Esophagus mucosa (tissue), 1 donor: ENCODE measurements around the gene TANGO6. TPM values are rescaled to one million over a fixed set of nuclear protein-coding genes. Genes with fewer than 3 reads are reported as not detected.

Source experiments
- ATAC-seq: fragments of 200-7000 bp; cut with Tn5 transposase; one replicate; pipeline ENCODE4 v1.9.1; 2020
- total RNA-seq: library from RNA; stranded (reverse); gene quantifications from one replicate; pipeline ENCODE4 v1.2.4, GENCODE V29; 2023
- donor health status: DM: yes; HTN: yes; CAD: no.

TANGO6 gene
- total RNA-seq, 1 donor from 2014 or later = 12.8 TPM

DNA sequence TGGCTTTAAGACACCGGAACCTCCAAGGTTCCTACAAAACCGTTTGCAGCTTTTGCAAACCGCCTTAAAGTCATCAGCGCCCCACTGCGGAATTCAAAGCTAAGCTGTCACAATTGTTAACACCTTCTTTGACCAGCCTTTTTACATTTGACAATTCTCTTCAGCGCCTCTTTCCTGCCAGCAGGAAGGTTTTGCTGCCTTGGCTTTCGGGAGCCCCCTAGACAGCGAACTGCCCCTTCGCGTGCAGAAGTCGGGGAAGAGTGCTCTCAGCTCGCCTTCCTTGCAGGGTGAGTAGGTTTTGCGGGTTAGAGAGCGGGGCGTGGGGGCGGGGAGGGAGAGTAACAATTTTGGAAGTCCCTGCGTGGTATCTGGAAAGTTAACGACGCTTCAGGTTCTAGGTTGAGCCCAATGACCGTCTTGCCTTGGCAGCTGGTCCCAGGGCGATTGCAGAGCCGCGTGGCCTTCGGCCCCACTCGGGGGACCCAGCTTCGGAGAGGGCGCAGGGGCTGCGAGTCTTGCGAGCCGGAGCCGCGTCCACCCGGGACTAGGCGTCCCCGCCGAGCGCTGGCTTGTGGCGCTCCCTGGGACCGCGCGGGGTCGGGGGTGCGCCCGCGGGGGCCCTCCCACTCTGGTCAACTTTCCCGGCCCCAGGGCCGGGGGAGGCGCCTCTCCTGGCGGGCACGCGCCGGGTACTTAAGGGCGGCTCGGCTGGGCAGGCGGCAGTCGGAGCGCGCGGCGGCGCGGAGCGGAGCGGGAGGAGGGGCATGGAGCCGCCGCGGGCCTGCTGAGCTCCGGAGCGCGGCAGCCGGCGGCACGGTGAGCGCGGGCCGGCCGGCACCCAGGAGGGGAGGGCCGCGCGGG is 262.4 kb downstream of the TANGO6 start, which contains the start of gene HAS3:
TSS of gene HAS3 (plus strand) at position 153 of the 861 bp plus-strand sequence. CDS start 3,743 bp downstream, outside the sequence.
- peak; percentile 59 for ATAC-seq

DNA sequence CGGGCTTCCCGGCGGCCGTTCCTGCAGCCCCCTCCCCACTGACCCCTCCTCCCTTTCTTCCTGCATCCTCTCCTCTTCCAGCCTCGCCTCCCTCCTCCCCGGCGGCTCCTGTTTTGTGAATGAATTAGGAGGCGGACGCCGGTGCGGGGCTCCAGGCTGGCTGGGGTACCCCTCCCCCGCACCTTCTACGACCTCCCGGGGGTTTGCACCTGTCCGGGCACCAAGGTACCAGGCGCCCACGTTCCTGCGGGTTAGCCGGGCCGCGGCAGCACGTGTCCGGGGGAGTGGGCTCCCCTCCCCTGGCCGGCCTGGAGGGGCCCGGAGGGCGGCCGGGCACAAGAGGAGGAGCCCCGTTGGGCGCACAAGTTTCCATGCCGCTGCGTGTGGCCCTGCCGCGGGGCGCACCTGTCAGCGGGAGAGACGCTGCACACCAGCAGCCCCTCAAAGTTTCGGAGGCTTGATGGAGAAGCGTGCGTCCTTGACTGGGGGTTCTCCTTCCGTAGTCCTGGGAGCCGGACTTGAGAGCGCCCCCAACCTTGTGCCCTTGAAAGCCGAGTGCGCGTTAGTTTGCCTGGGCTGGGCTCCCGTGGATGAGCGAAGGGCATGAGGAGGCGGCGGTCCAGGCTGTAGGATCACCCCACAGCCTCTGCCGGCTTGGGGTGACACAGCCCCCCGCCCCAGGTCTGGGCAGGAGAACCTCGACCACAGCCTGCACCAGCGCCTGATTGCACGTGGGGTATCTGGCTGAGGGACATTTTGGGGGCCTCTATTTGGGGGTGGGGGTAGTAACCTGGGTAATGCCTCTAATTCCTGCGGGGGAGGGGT is 263.4 kb downstream of the TANGO6 start:
- peak; percentile 12 for ATAC-seq

DNA sequence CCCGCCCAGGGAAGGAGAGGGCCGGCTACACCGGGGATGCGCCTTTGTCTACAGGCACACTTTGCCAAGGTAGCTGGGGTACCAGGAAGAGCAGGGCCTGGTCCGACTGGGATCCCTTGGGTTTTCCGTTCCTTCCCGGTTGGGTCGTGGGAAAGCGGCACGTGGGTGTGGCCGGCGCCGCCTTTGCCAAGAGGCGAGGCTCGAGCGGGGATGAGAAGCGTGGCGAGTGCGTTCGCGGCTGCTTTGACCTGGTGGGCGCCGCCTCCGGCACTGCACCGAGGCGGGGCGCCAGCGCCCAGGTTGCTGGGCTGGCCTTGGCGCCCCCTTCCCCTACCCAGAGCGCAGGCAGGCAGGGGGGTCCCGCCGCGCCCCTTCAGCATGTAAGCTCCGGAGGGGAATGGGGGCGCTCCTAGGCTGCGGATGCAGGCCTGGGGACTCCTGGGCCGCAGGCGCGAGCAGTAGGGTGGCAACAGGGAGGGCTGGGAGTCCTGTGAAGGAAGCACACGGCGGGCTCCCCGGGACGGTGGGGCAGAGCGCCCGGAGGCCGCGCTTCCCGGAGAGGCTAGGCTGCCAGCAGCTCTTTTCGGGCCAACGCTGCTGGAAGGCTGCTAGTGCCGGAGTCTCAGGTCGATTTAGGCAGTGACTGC is 264.1 kb downstream of the TANGO6 start:
- peak; percentile 27 for ATAC-seq

DNA sequence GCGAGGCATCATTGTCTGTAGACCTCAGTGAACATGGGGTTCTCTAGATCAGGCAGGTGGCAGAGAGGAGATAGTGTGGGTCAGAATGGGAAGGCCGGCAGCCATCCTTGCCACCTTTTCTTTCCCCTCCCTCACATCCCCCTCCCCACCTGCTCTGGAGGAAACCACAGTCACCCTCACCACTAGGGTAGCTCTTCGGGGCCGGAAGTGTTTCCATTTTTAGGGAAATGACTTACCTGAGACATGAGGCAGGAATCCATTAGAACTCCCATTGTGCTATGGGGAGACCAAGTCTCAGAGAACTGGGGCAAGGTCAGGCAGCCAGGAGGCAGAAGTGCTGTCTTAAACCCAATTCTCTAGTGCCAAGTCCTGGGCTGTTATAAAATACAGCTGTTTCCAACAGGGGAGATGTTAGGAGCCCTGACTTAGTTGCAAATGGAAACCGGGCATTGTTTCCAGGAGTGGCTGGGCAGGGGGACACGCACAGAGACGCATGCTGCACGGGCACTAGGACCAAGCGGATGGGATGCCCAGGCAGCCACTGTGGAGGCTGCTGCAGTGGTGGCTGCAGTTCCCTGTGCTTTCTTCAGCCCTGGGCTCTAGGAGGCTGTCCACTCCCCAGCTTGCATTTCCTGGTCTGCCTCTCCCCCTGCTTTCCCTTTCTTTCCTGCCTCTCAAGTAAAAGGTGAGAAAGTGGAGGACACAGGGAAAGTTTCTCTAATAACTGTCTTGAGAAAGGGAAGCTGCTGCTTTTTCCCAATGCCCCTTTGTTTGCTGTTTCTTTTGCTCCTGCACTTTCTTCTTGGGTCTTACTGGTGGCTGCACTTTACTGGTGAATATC is 265.0 kb downstream of the TANGO6 start:
- ATAC-seq = no peak

DNA sequence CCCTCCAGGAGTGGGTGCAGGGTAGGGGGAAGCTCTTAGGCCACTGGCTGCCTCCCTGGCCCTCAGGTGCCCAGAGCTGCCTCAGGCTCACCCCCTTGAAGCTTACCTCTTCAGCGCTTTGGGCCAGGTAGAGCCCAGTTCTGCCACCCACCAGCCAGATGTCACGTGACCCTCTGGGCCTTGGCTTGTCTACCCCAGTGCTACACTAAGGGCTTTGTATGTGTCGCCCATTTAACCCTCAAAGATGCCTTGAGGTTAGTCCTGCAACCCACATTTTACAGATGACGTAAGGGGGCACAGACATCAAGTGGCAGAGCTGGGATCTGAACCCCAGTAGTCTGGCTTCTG is 265.5 kb downstream of the TANGO6 start:
- ATAC-seq = no peak

DNA sequence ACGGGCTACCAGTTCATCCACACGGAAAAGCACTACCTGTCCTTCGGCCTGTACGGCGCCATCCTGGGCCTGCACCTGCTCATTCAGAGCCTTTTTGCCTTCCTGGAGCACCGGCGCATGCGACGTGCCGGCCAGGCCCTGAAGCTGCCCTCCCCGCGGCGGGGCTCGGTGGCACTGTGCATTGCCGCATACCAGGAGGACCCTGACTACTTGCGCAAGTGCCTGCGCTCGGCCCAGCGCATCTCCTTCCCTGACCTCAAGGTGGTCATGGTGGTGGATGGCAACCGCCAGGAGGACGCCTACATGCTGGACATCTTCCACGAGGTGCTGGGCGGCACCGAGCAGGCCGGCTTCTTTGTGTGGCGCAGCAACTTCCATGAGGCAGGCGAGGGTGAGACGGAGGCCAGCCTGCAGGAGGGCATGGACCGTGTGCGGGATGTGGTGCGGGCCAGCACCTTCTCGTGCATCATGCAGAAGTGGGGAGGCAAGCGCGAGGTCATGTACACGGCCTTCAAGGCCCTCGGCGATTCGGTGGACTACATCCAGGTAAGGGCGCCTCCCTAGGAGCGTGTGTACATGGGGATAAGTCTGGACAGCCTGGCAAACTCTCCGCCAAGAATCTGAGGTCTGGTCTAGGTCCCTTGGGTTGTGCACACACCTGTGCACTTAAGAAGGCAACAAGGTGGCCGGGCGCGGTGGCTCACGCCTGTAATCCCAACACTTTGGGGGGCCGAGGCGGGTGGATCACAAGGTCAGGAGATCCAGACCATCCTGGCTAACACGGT is 266.3 kb downstream of the TANGO6 start:
- no peak for ATAC-seq

DNA sequence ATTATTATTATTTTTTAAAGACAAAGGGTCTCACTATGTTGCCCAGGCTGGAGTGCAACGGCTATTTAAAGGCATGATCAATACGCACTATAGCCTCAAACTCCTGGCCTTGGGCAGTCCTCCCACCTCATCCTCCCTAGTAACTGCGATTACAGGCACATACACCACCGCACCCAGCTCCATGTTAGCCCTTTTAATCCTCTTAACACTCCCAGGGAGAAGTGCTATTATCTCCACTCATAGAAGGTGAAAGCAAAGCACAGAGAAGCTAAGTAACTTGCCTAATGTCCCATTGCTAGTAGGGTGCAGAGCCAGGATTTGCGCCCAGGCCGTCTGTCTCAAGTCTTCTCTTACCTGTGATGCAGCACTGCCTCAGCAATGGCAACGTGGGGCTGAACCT is 267.1 kb downstream of the TANGO6 start:
- no peak for ATAC-seq

DNA sequence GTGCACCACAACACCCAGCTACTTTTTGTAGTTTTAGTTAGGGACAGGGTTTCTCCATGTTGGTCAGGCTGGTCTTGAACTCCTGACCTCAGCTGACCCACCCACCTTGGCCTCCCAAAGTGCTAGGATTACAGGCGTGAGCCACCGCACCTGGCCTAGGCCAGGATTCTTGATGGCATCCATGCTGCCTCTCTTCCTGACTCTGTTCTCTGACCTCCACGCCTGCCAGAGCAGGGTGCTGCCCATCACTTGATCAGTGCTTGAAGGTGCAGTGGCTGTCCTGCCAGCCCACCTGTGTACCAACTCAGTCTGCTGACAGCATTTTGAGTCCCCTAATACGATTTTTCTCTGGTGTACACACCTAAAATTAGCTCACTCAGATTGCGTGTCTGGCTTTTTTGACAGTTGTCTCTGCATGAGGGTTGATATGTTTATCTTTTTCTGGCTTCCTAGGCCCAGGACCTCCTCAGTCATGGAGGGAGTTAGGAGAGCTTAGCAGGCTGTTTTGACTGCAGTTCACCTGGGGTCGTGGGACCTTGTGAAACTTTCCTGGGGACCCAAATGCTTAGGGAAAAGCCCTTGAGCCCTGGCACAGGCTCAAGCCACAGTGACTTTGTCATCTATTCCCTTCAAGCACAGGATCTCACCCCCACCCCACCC is 268.0 kb downstream of the TANGO6 start:
- ATAC-seq = no peak

DNA sequence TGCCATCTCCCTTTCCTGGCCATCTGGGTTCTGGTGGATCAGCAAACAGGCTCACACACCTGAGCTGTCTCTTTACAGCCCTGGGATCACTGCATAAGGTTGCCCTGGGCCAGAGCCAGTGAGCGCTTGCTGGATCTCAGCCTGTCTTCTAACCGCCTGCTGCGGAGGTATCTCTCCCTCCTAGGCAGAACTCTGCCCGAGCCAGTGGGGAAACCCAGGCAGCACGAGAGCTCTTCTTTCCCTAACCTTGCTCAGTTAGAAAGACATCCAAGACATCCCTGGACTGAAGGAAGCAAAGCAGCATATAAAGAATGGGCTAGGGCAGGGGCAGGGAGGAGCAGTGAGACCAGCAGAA is 268.5 kb downstream of the TANGO6 start:
- peak; percentile 0 for ATAC-seq

DNA sequence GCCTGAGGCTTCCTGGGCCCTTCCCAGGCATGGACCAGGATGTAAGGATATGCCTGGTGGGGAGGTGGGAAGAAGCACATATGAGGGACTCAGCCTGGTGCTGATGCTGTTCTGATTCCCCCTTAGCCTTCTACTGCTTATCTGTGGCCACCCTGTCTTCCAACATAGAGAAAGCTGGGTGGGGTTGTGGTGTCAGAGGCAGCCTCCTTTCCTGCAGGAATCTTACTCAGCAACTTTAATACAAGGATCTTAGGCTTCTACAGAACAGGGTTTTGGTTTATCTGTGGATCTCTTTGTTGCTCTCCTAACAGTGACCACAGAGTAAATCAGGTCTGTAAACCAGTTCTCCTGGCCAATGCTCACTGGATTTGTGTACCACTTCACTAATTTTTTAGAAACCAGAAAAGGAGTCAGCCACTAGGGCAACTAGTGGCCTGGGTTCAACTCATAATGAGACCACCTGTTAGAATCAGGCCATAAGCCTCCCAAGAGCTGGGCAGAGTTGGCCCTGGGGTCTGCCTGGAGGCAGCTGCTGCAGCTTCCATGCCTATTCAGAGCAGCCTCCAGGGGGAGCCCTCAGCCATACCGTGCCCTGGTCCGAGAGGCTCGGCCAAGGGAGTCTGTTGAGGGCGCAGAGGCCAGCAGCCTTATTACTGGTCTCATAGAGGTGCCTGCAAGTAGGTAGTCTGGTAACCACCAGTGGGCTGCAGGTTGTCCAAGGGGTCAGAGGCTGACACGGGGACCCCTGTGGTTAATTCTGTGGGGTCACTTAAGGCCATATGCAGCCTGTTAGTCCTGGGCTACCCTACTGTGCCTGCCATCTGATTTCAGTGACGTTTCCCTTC is 269.2 kb downstream of the TANGO6 start:
- ATAC-seq = peak; percentile 30

DNA sequence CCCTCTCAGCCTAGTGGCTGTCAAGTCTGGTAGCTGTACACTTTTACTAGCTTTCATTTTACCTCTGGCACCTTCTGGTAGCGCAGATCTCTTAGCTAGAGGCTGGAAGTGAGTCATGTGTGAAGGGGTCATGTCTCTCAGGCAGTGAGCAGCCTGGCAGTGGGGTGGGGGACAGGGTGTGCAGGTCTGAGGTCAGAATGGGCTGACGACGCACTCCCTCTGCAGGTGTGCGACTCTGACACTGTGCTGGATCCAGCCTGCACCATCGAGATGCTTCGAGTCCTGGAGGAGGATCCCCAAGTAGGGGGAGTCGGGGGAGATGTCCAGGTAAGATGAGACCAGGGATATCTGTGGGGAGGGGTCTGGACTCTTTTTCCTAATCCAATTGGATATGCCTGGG is 269.9 kb downstream of the TANGO6 start:
- ATAC-seq = no peak

DNA sequence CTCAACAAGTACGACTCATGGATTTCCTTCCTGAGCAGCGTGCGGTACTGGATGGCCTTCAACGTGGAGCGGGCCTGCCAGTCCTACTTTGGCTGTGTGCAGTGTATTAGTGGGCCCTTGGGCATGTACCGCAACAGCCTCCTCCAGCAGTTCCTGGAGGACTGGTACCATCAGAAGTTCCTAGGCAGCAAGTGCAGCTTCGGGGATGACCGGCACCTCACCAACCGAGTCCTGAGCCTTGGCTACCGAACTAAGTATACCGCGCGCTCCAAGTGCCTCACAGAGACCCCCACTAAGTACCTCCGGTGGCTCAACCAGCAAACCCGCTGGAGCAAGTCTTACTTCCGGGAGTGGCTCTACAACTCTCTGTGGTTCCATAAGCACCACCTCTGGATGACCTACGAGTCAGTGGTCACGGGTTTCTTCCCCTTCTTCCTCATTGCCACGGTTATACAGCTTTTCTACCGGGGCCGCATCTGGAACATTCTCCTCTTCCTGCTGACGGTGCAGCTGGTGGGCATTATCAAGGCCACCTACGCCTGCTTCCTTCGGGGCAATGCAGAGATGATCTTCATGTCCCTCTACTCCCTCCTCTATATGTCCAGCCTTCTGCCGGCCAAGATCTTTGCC is 271.1 kb downstream of the TANGO6 start:
- no peak for ATAC-seq

DNA sequence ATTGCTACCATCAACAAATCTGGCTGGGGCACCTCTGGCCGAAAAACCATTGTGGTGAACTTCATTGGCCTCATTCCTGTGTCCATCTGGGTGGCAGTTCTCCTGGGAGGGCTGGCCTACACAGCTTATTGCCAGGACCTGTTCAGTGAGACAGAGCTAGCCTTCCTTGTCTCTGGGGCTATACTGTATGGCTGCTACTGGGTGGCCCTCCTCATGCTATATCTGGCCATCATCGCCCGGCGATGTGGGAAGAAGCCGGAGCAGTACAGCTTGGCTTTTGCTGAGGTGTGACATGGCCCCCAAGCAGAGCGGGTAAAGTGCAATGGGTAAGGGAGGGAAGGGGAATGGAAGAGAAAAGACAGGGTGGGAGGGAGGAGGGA is 271.6 kb downstream of the TANGO6 start:
- no peak for ATAC-seq

DNA sequence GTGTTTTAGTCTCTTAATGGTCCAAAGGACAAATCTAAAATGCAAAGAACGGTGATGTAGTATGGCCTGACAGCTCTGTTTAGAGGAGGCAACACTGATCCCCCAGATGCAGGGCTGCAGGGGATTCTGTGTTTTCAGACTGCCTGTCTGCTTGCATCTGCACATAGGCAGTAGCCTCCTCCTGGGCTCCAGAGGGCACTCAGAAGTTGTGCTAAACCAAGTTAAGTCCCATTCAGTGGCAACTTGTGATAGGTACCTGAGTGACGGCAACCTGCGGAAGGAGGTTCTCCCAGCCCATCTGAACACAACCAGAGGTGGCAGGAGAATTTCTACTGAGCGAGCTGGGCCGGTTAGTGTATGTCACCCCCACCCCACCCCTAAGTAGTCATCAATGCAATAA is 272.0 kb downstream of the TANGO6 start:
- ATAC-seq = no peak

DNA sequence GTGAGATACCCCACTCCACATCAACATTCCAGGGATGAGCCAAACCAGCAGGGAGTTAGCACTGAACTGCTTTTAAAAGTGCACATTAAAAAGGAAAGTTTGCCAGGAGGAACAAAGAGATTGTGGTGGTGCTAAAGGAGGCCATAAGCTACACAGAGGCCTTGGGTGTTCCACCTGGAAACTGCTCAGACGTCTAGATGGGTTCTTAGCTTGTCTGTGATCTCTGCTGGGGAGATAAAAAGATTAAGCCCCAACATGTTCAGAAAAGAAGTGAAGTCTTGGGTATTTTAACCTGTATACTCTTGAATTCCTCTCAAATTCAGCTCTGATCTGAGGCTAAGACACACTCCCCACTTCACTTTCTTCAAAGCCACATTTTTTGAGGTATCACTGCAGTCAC is 272.5 kb downstream of the TANGO6 start:
- no peak for ATAC-seq

DNA sequence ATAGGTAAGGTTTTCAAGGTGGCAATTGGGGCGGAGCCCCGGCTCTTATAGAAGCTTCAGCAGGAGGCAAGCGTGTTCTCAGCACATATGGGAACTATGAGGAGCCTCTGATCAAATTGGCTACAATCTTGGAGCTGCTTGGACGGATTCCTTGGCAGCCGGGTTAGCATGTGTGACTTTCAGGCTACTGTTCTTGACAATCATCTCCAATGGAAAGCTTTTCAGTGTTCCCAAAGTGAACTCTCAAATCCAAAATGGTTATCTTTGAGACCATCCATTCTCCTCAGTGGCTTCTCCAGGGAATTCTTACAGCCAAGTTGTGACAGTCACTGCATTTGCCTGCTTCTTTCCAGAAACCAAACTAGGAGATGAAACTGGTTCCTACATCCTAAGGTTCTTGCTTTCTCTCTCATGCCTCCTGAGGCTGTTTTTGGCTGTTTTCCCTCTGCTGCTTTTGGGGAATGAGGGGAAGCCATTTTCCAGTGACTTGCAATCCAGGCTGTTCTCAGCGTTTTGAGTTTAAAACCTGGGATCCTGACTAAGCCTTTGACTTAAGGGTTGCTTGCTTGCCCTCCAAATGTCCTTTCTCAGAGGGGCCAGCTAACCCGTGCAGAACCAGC is 273.0 kb downstream of the TANGO6 start:
- ATAC-seq = no peak

DNA sequence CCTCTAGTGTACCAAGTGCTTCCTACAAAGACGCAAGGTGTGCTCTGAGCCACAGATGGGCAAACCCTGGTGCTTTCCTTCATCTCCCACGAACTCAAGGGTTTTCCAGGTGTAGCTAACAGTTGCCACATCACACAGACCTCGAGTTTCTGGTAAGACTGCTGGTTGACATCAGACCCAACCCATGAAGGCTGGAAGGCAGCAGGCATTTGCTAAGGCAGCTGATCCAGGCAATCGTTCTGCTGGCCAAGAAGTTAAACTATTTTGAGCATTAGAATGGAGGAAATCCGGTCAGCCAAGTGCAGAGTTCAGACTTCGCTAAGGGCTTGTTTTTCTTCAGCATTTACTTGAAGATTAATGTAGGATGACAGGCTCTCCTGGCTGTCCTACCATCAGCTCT is 273.6 kb downstream of the TANGO6 start:
- peak; percentile 19 for ATAC-seq

DNA sequence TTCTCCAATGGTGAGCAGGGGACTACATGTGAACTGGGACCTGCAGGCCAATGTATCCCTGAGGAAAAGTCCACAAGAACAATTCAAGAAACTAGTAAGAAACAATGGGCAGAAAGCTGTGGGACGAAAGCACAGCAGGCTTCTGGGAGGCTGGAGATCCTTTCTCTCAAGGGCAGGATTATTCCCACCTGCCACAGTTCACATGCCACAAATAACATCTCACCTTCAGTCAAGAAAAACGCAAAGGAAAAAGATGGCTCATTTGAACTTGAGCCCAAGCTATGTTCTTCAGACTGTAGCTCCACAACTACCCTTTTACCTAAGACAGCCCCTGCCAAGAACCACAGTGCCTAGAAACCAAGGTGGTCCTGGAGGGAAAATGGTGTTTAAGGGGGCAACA is 275.1 kb downstream of the TANGO6 start:
- ATAC-seq = no peak

DNA sequence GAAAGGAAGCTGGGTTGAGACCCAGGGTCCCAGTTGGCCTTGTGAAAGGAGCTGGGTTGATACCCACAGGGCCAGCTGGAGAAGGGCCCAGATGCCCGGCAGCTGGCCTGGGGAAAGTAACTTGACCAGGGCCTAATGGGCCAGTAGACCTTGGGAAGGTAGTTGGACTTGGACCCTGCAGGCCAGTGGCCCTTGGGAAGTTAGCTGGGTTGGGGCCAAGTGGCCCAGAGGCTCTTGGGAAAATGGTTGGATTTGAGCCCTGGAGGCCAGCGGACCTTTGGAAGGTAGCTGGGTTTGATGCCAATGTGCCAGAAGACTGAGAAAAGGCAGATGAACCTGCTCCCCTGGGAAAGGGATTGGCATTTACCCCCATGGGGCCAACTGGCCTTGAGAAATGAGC is 275.7 kb downstream of the TANGO6 start:
- ATAC-seq = no peak
